PC-9 (cell line): ENCODE results near the gene AKAP6. TPM values are rescaled to one million over a fixed set of nuclear protein-coding genes. Genes with fewer than 3 reads are reported as not detected.

Experiments used
- BruUV-seq: library from RNA; stranded (reverse); fragments of 400-500 nt; replicated peaks from 2 replicates; lab custom pipeline; 2021; lab: Mats Ljungman, UMichigan
- CTCF ChIA-PET: fragments of 300-600 bp; sonication (Branson Sonifier 250); formaldehyde crosslinking; loops from one replicate; lab custom pipeline; 2022; ENCODE audit warnings: antibody characterized with exemption; lab: Charles Lee
- POLR2A ChIA-PET: fragments of 300-600 bp; sonication (Branson Sonifier 250); formaldehyde crosslinking; loops from one replicate; lab custom pipeline; 2022; ENCODE audit warnings: antibody characterized with exemption; ENCODE audit not compliant: unreplicated experiment; lab: Charles Lee
- DNase-seq, 2 experiments: peaks; one replicate each; pipeline versions ENCODE4 v3.0.0 to v3.0.0-alpha.2; 2015 to 2022; ENCODE audit warnings: mixed read lengths in 1 of 2
- H2AFZ ChIP-seq: fragments of 200-600 bp; sonication (generic); 2 replicates; pipeline ENCODE4 v1.8.1; 2017; ENCODE audit warnings: antibody characterized with exemption
- H3F3A ChIP-seq: fragments of 200-600 bp; sonication (generic); 2 replicates; pipeline ENCODE4 v1.8.1; 2017; ENCODE audit warnings: antibody characterized with exemption, mild to moderate bottlenecking, low read depth; ENCODE audit not compliant: insufficient read depth
- H3K27ac ChIP-seq: fragments of 200-600 bp; sonication (generic); 2 replicates; pipeline ENCODE4 v1.6.1; 2016; ENCODE audit warnings: mixed run types
- H3K27me3 ChIP-seq: fragments of 200-600 bp; sonication (generic); 2 replicates; pipeline ENCODE4 v1.6.1; 2016; ENCODE audit warnings: low read depth, mixed run types; ENCODE audit not compliant: insufficient read depth
- H3K36me3 ChIP-seq: fragments of 200-600 bp; sonication (generic); 2 replicates; pipeline ENCODE4 v1.6.1; 2016; ENCODE audit warnings: low read depth, mixed run types
- H3K4me1 ChIP-seq: fragments of 200-600 bp; sonication (generic); replicated peaks from 2 replicates; pipeline ENCODE4 v1.6.1; 2016; ENCODE audit warnings: mixed run types; ENCODE audit not compliant: insufficient read depth
- H3K4me2 ChIP-seq: fragments of 200-600 bp; sonication (generic); 2 replicates; pipeline ENCODE4 v1.6.1; 2017; ENCODE audit warnings: mixed run types
- H3K4me3 ChIP-seq: fragments of 200-600 bp; sonication (generic); 2 replicates; pipeline ENCODE4 v1.6.1; 2016; ENCODE audit warnings: mixed run types
- H3K79me2 ChIP-seq: fragments of 200-600 bp; sonication (generic); 2 replicates; pipeline ENCODE4 v1.6.1; 2017; ENCODE audit warnings: low read depth, mixed run types
- H3K9me2 ChIP-seq: fragments of 200-600 bp; sonication (generic); 2 replicates; pipeline ENCODE4 v1.8.1; 2017; ENCODE audit warnings: mild to moderate bottlenecking; ENCODE audit not compliant: insufficient read depth
- H3K9me3 ChIP-seq: fragments of 200-600 bp; sonication (generic); 2 replicates; pipeline ENCODE4 v1.8.1; 2016; ENCODE audit warnings: low read depth; ENCODE audit not compliant: insufficient read depth
- H4K20me1 ChIP-seq: fragments of 200-600 bp; sonication (generic); 2 replicates; pipeline ENCODE4 v1.8.1; 2017; ENCODE audit not compliant: insufficient read depth
- EZH2 ChIP-seq: fragments of 200-600 bp; sonication (generic); IDR thresholded peaks from 2 replicates; pipeline ENCODE4 v1.8.0; 2017; ENCODE audit warnings: antibody characterized with exemption, low read depth
- intact Hi-C: fragments of 100-400 bp; cut with micrococcal nuclease; formaldehyde crosslinking; loops from one replicate; pipeline ENCODE4 v1.10.0; 2022; ENCODE audit not compliant: unreplicated experiment
- total RNA-seq: library from RNA; stranded (reverse); gene quantifications from 2 replicates; pipeline ENCODE4 v1.2.3, GENCODE V29; 2021
- TF ChIP-seq, protein P1 (sequence below): fragments of 200-600 bp; sonication (generic); conservative IDR thresholded peaks from 2 replicates; pipeline ENCODE4 v1.6.1; 2017; ENCODE audit warnings: mixed run types, antibody characterized with exemption, mild to moderate bottlenecking, moderate library complexity

AKAP6 gene
- total RNA-seq, 1 experiment from 2014 or later = 2.8 TPM

DNA sequence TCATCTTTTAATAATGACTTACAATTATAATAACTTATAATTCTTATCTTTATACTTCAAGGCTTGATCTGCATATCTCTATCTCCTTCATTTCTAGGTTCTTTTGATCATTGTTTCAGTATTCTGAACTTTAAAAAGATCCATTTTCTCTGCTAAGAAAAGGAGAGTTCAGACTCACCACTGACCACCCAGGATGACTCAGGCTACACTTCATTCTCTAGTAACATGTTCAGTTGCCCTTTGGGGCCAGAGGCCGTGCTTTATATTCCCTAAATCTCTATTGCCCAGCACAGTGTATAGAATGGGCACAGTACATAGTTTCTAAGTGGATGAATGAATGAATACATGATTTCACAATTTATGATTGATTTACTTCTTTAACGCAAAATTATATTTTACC, 268.7 kb downstream of the AKAP6 start:
- ChIA-PET CTCF (no interaction called here), POLR2A (no interaction called here)
- intact Hi-C loops = loop anchor here (10.0 kb wide), 2 partner anchors 97 to 837 kb away; no protein-coding TSS in a partner anchor
- Histone ChIP-seq H4K20me1 (no peaks in the 10 kb centered on the region), H3K4me1 (no peaks in the 10 kb centered on the region), H3K36me3 (no peaks in the 10 kb centered on the region), H3F3A (no peaks in the 10 kb centered on the region), H3K27ac (no peak overlapping the region), H3K9me3 (no peaks in the 10 kb centered on the region), H3K27me3 (no peaks in the 10 kb centered on the region), H2AFZ (no peak overlapping the region), H3K79me2 (no peaks in the 10 kb centered on the region), H3K9me2 (no peaks in the 10 kb centered on the region), H3K4me3 (no peak overlapping the region), H3K4me2 (no peak overlapping the region)
- TF ChIP-seq, protein P1, sequence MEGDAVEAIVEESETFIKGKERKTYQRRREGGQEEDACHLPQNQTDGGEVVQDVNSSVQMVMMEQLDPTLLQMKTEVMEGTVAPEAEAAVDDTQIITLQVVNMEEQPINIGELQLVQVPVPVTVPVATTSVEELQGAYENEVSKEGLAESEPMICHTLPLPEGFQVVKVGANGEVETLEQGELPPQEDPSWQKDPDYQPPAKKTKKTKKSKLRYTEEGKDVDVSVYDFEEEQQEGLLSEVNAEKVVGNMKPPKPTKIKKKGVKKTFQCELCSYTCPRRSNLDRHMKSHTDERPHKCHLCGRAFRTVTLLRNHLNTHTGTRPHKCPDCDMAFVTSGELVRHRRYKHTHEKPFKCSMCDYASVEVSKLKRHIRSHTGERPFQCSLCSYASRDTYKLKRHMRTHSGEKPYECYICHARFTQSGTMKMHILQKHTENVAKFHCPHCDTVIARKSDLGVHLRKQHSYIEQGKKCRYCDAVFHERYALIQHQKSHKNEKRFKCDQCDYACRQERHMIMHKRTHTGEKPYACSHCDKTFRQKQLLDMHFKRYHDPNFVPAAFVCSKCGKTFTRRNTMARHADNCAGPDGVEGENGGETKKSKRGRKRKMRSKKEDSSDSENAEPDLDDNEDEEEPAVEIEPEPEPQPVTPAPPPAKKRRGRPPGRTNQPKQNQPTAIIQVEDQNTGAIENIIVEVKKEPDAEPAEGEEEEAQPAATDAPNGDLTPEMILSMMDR = no peak
- no peak for TF ChIP-seq EZH2
- DNase-seq = no peak
- no TSS peak for BruUV-seq

DNA sequence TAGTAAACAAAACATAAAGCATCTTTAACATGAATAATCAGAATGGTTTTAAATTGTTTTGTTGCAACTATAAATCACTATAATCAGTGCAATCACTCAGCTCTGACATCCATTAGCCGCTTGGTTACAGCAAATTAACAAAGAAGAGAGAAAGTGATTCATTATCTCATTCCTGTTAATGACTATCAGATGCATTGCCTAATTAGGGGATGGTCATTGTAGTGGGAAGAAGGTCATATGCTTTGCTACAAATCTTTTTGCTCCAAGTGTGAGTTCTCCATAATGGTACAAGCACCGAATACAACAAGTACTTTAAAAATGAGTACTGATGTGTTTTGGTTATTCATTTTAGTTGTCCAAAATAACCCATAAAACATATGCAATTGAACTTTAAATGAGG, 272.0 kb downstream of the AKAP6 start:
- no peak overlapping the region for H2AFZ ChIP-seq
- no peaks in the 10 kb centered on the region for H3K4me1 ChIP-seq
- H4K20me1 ChIP-seq = no peaks in the 10 kb centered on the region
- H3K27me3 ChIP-seq = no peaks in the 10 kb centered on the region
- ChIA-PET CTCF (no interaction called here), POLR2A (no interaction called here)
- no peak overlapping the region for H3K4me3 ChIP-seq
- no TSS peak for BruUV-seq
- H3K79me2 ChIP-seq = no peaks in the 10 kb centered on the region
- no peaks in the 10 kb centered on the region for H3K9me3 ChIP-seq
- TF ChIP-seq EZH2 = no peak
- TF ChIP-seq, protein P1 = no peak
- DNase-seq = no peak
- H3F3A ChIP-seq = no peaks in the 10 kb centered on the region
- intact Hi-C loops = no loop called here
- H3K27ac ChIP-seq = no peak overlapping the region
- no peaks in the 10 kb centered on the region for H3K36me3 ChIP-seq
- no peaks in the 10 kb centered on the region for H3K9me2 ChIP-seq
- no peak overlapping the region for H3K4me2 ChIP-seq

DNA sequence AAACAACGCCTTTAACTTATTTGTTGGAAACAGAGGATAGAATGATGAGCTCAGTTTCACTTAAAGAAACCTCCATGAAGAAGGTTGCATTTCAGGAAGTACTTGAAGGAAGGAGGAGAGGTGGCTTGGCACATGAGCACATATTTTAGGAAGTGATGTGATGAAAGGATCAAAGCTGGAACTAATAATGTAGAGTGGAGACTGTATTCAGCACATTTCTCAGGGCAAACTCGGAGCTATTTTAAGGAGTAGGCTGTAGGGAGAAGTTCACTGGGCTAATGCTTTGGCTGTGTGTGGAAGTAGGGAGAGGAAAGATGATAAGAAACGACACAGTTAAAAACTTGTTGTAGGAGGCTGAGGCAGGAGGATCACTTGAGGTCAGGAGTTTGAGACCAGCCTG, 272.8 kb downstream of the AKAP6 start:
- no peaks in the 10 kb centered on the region for H3K4me1 ChIP-seq
- CTCF ChIA-PET = no interaction called here
- no peaks in the 10 kb centered on the region for H4K20me1 ChIP-seq

More for the DNA sequence above, 272.8 kb downstream of the AKAP6 start:
- no peak for DNase-seq
- Histone ChIP-seq H3K27ac (no peak overlapping the region), H3K4me3 (no peak overlapping the region), H3K27me3 (no peaks in the 10 kb centered on the region), H3K4me2 (no peak overlapping the region), H3K9me2 (no peaks in the 10 kb centered on the region), H3K79me2 (no peaks in the 10 kb centered on the region), H3F3A (no peaks in the 10 kb centered on the region), H3K36me3 (no peaks in the 10 kb centered on the region), H2AFZ (no peak overlapping the region), H3K9me3 (no peaks in the 10 kb centered on the region)
- POLR2A ChIA-PET = no interaction called here
- intact Hi-C loops = no loop called here
- no TSS peak for BruUV-seq
- TF ChIP-seq, protein P1 = no peak
- TF ChIP-seq EZH2 = no peak
